Measurements from ENCODE around the gene SLC41A2.

Gene SLC41A2

DNA sequence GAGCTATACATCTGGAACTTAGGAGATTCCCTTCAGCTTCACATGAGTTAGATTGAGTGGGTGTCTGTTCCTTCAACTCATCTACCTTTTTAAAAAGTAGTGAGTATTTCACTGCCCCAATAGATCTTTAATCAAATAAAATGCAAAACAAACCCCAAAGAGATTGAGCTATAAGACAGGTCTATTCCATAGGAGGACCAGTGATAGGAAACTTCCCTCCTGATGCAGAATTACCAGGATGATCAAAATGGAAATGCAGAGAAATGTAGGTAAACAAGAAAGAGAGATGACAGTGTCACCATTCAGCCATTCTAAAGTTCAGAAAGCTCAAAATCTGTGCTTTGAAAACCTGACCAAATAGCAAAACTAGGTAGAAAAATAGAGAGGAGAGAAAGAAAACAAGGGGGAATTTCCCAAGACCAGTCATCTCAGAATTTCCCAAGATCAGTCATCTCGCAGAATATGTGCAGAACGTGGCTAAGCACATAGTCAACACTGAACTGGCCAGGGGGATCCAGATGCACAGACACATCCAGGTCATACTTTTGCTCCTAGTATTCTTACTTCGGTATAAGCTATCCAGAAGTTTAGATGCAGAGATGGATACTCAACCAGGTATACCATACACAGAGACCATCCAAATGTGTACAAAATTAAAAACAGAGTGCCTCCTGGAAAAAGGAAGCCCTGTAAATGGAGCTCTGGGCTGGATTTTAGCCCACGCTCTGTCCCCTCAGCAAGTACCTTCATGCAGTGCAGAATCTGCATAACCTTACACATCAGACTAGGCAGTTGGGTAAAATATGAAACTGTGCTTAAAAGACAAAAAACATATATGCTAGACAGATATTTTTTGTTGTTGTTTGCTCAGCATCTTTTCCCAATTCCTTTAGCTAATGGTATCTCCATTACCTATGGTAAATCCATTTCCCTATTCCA, 27.4 kb downstream of the SLC41A2 start:
- no peak for DNase-seq (ENCODE audit: low read depth in 3 of 3)

DNA sequence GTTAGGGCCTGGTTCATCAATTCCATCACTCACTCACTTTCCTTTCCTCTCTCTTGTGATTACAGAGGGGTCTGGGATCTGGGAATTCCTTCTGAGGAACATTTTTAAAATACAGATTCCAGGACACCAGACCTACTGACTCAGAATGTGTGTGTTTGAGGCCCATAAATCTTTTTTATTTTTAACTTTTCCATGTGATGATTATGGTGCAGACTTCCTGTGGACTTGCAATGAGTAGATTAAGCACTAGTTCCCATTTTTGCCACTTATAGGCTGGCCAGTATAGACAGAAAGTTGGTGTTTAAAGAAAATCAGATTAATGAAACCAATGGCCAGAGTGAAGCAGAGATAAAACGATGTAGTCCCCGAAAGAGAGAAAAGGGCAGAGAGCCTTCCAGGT, 28.1 kb downstream of the SLC41A2 start:
- DNase-seq (ENCODE audit: low read depth in 3 of 3): no peak

DNA sequence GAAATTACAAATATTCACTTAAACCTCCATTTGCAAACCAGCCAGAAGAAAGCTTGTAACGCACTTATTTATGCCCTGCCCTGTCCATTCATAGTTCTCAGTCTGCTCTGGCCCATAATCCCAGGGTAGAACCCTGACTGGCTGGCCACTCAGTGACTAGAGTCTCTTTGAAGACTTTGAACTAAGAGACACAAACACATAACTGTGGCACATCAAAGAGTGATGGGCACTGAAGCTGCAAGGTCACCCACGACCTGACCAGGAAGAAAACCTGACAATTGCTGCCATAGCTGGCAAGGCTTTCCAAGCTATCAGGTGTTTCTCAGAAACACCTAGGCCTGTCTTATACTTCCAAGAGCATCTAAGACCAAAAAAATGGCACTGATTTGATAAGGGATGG, 28.7 kb downstream of the SLC41A2 start:
- DNase-seq (ENCODE audit: low read depth in 3 of 3): no peak

DNA sequence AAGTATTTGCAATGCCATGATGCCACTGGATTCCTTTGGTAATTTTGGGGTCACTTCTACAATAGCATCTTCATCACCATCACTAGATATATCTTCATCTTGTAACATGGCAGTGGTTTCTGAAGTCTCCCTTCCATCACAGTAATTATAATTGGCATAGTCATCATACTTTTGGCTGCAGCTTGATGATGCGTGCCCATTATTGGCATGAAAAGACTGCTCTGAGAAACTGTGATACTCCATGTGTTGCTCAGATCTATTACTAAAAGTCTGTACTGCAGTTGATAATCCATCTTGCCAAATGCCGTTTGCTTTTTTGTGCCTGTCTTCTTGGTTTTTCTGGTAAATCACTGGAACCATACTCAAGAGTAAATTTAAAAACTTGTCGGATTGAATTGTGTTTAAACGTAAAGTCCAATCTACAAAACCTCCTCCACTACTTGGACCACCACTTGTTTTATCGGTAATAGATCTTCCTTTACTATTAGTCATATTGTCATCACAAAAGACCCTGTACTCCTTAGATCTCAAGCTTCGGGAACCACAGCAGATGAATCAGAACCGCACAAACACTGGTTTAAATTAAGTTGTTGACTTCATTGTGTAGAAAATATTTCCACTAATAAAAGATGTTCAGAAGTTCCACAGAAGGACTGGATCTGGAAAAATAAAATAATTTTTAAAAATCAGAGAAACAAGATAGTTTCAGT, 29.9 kb downstream of the SLC41A2 start:
- no peak for DNase-seq (ENCODE audit: low read depth in 3 of 3)

DNA sequence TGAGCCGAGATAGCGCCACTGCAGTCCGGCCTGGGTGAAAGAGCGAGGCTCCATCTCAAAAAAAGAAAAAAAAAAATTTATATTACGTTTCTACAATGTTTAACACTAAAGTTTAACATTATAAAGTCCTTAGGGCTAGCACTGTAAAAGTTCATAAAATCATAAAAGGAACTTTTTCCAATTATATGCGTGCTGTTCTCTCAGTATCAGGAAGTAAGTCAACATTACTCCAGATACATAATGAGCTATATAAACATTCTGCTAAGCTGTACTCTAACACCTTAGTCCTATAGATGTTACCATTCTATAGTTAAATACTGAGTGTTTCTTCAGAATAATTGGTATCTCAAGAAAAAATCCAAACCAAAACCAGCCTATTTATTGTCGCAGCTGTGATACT, 32.6 kb downstream of the SLC41A2 start:
- DNase-seq (ENCODE audit: low read depth in 3 of 3): no peak

DNA sequence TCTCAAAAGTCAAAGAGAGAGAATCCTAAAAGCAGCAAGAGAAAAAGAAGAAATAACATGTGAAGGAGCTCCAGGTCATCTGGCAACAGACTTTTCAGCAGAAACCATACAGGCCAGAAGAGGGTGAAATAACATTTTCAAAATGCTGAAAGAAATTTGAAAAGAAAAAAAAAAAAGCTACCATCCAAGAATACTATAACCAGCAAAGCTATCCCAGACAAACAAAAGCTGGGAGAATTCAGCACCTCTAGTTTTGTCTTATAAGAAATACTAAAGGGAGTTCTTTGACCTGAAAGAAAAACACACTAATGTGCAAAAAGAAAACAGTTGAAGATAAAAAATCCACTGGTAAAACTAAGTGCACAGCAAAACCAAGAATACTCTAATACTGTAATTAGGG, 36.8 kb downstream of the SLC41A2 start:
- no peak for DNase-seq (ENCODE audit: low read depth in 3 of 3)

DNA sequence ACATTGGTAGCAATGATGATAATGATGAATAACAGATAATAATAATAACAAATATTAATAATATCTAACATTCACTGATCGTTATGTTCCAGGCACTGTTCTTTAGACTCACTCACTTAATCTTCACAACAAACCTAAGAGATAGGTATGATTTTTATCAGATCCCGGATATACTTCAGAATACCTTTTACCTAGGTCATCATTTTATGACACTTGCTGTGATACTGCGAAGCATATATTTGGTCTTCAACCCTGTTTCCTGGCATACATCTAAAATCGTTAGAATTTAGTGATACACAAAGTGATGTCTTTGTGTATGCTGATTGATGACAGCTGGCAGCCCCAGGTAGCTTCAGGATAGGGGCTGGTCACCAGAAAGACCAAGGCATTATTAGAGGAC, 46.1 kb downstream of the SLC41A2 start:
- DNase-seq (ENCODE audit: low read depth in 3 of 3): no peak

DNA sequence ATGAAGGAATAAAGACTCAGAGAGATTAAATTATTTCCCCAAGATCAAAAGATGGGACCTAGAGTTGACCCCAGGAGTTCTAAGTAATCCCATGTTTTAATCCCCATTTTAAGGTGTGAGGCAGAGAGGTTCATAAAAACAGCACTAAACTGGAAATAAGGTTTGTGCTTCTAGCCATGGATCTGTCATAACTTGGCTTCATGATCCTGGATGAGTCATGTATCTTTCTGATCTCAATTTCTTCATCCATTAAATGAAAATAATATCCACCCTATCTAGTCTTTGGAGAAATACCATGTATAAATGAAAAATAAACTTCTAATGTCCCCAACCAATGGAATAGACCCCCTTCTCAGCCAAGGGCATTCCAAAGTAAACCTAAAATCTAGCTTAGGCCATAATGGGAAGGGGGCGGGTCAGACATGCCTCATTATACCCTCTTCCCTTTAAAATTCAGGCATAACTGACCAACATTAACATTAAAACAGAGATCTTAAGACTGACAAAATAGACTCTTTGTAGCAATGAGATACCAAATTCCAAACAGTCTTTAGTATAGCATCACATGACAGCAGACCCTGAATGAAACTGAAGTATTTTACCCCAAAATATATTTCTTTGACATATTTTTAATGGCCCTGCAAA, 47.8 kb downstream of the SLC41A2 start:
- DNase-seq (ENCODE audit: low read depth in 3 of 3): no peak

DNA sequence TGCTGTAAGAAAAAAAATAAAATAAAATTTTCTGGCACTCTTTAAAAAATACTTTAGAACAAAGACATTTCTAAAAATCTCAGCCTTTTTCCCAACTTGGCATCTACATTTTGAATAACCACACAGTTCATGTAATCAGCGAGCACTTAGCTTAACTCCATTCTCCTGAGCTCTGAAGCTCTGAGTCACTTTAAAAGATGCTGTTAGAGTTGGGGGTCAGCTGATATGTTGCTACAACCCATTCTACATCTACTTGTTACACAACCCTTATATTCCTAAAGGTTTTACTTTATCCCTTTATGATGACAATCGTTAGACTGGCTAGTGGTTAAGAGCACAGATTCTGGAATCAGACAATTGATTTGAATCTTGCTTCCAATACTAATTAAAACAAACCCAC, 48.3 kb downstream of the SLC41A2 start:
- no peak for DNase-seq (ENCODE audit: low read depth in 3 of 3)

Measured in stimulated activated CD4-positive, alpha-beta T cell treated with anti-CD3 and anti-CD28 coated beads, TNF-alpha, amount 100 ng/mL, for 4 hours (primary cell).